Activated T-cell treated with anti-CD3 and anti-CD28 coated beads for 48 hours (primary cell): Measurements from ENCODE around the gene UCMA.

ENCODE experiments used
- DNase-seq: peaks from one replicate; pipeline ENCODE4 v3.0.0-alpha.2; 2020; ENCODE audit warnings: low read depth

The UCMA gene

GRCh38 chr10:13187135-13187534, 47.0 kb downstream of the UCMA start:
- no peak for DNase-seq

GRCh38 chr10:13184730-13185514, 49.3 kb downstream of the UCMA start:
- DNase-seq = no peak

- DNase-seq = no peak
Observed at GRCh38 chr10:13184276-13184675, 49.9 kb downstream of the UCMA start.

- DNase-seq = no peak
Observed at GRCh38 chr10:13183625-13184024, 50.5 kb downstream of the UCMA start.

GRCh38 chr10:13182424-13182823, 51.8 kb downstream of the UCMA start:
- no peak for DNase-seq

GRCh38 chr10:13180788-13181187, 53.4 kb downstream of the UCMA start:
- DNase-seq = peak; percentile 6

GRCh38 chr10:13173616-13174015, 60.6 kb downstream of the UCMA start:
- no peak for DNase-seq
